CD8-positive, alpha-beta memory T cell (primary cell): ENCODE results near the gene FLRT1. TPM values are rescaled to one million over a fixed set of nuclear protein-coding genes. Genes with fewer than 3 reads are reported as not detected.

Source experiments
- polyA plus RNA-seq: library from polyadenylated mRNA; unstranded; fragments of 300-500 nt; fragmentation: Illumina TruSeq; gene quantifications from one replicate; pipeline ENCODE4 v1.2.3, GENCODE V29; 2021
- total RNA-seq, 2 experiments: library from RNA; stranded (reverse); gene quantifications; one replicate each; pipeline ENCODE4 v1.2.3, GENCODE V29; 2021

Gene FLRT1
- total and polyA plus RNA-seq, 3 experiments from 2014 or later, result not detected

Other genes starting within 250 kb of the FLRT1 start
- gene SPINDOC, start 222.5 kb upstream of the FLRT1 start, total RNA-seq, result 10 to 100 TPM; 38.7 to 41.4 TPM
- gene SPINDOC, start 222.5 kb upstream of the FLRT1 start, polyA plus RNA-seq, result 1.4 TPM
- 10 to 100 TPM; 34.5 to 38.0 TPM for gene MARK2, start 196.8 kb upstream of the FLRT1 start, total RNA-seq
- gene MARK2, start 196.8 kb upstream of the FLRT1 start, polyA plus RNA-seq, result 72.5 TPM
- gene RCOR2, start 118.8 kb upstream of the FLRT1 start, total RNA-seq, result under 1 TPM; 0.11 to 0.13 TPM
- gene RCOR2, start 118.8 kb upstream of the FLRT1 start, polyA plus RNA-seq, result not detected
- gene NAA40, start 96.9 kb upstream of the FLRT1 start, total RNA-seq, result 10 to 100 TPM; 20.2 to 26.2 TPM
- gene NAA40, start 96.9 kb upstream of the FLRT1 start, polyA plus RNA-seq, result 15.9 TPM
- gene COX8A, start 61.3 kb upstream of the FLRT1 start, total RNA-seq, result 100 to 1,000 TPM; 373 to 424 TPM
- 388 TPM for gene COX8A, start 61.3 kb upstream of the FLRT1 start, polyA plus RNA-seq
- gene OTUB1, start 49.5 kb upstream of the FLRT1 start, total RNA-seq, result 10 to 100 TPM; 75.8 to 85.0 TPM
- gene OTUB1, start 49.5 kb upstream of the FLRT1 start, polyA plus RNA-seq, result 135 TPM
- gene MACROD1, start 130.2 kb downstream of the FLRT1 start, total RNA-seq, result 10 to 100 TPM; 19.6 to 25.5 TPM
- 9.2 TPM for gene MACROD1, start 130.2 kb downstream of the FLRT1 start, polyA plus RNA-seq
- gene STIP1, start 150.2 kb downstream of the FLRT1 start, total RNA-seq, result 100 to 1,000 TPM; 457 to 461 TPM
- 108 TPM for gene STIP1, start 150.2 kb downstream of the FLRT1 start, polyA plus RNA-seq
- 100 to 1,000 TPM; 205 to 213 TPM for gene FERMT3, start 170.8 kb downstream of the FLRT1 start, total RNA-seq
- 206 TPM for gene FERMT3, start 170.8 kb downstream of the FLRT1 start, polyA plus RNA-seq
- gene TRPT1, start 190.3 kb downstream of the FLRT1 start, total RNA-seq, result 10 to 100 TPM; 28.3 to 31.5 TPM
- 47.6 TPM for gene TRPT1, start 190.3 kb downstream of the FLRT1 start, polyA plus RNA-seq
- gene NUDT22, start 190.3 kb downstream of the FLRT1 start, total RNA-seq, result 10 to 100 TPM; 75.3 to 78.6 TPM
- 51.6 TPM for gene NUDT22, start 190.3 kb downstream of the FLRT1 start, polyA plus RNA-seq
- gene DNAJC4, start 194.6 kb downstream of the FLRT1 start, total RNA-seq, result 10 to 100 TPM; 25.5 to 26.4 TPM
- 28.7 TPM for gene DNAJC4, start 194.6 kb downstream of the FLRT1 start, polyA plus RNA-seq
- 10 to 100 TPM; 71.9 to 77.0 TPM for gene VEGFB, start 198.7 kb downstream of the FLRT1 start, total RNA-seq
- gene VEGFB, start 198.7 kb downstream of the FLRT1 start, polyA plus RNA-seq, result 19.0 TPM
- gene FKBP2, start 205.2 kb downstream of the FLRT1 start, total RNA-seq, result 10 to 100 TPM; 27.9 to 28.4 TPM
- gene FKBP2, start 205.2 kb downstream of the FLRT1 start, polyA plus RNA-seq, result 124 TPM
- gene PPP1R14B, start 211.0 kb downstream of the FLRT1 start, total RNA-seq, result 100 to 1,000 TPM; 365 to 381 TPM
- 57.3 TPM for gene PPP1R14B, start 211.0 kb downstream of the FLRT1 start, polyA plus RNA-seq
- gene PLCB3, start 215.6 kb downstream of the FLRT1 start, total RNA-seq, result 10 to 100 TPM; 12.5 to 13.6 TPM
- gene PLCB3, start 215.6 kb downstream of the FLRT1 start, polyA plus RNA-seq, result 0.47 TPM
- gene BAD, start 248.7 kb downstream of the FLRT1 start, total RNA-seq, result 10 to 100 TPM; 40.4 to 40.9 TPM
- 56.5 TPM for gene BAD, start 248.7 kb downstream of the FLRT1 start, polyA plus RNA-seq
- 10 to 100 TPM; 64.2 to 65.0 TPM for gene GPR137, start 249.9 kb downstream of the FLRT1 start, total RNA-seq
- 9.1 TPM for gene GPR137, start 249.9 kb downstream of the FLRT1 start, polyA plus RNA-seq